HG02938 (cell line): ENCODE data around the gene SYS1.
A peak's percentile ranks its signal among the peaks of the same experiment; 100 is the strongest.

Experiments used
- ATAC-seq: cut with Tn5 transposase; IDR thresholded peaks from one replicate; pipeline ENCODE4 v1.9.1; 2021; ENCODE audit warnings: mild to moderate bottlenecking, moderate library complexity; ENCODE audit not compliant: unreplicated experiment

The SYS1 gene

DNA sequence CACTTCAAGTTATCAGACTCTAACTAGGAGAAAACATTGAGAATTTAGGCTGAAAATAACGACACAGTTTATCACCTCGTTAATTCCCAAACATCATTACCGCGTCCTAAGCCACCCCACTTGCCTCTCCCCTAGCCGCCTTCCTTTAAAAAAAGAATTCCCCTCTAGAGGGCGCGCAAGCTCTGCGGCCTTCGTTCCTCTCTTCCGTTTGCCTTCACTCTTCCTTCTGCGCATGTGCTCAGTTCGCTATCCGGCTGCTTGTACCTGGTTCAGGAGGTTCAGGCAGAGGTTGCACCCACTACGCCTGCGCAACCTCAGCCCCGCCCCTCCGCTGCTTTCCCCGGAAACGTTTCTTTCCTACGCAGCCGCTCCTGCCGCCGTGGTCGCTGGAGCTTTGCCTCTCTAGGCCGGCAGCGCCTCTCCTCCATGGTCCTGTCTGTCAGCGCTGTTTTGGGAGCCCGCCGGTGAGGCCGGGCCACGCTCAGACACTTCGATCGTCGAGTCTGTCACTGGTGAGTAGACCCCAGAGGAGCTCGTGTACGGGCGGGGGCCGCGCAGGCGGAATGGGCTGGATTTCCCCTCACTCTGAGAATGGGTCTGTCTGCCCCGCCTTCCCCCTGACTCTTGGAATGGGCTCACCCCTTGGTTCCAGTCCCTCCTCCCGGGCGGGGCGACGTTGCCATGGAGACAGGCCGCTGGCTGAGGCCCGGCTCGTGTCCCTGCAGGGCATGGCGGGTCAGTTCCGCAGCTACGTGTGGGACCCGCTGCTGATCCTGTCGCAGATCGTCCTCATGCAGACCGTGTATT lies at the start of gene SYS1:
Gene SYS1, plus strand, starts transcription at position 353 of the 807 bp plus-strand sequence. Its CDS starts 376 bp downstream, at position 729.
- peak; percentile 80 for ATAC-seq

GRCh38 chr20:45313943-45314342 lies 49.0 kb upstream of the SYS1 start:
- ATAC-seq, result no peak

DNA sequence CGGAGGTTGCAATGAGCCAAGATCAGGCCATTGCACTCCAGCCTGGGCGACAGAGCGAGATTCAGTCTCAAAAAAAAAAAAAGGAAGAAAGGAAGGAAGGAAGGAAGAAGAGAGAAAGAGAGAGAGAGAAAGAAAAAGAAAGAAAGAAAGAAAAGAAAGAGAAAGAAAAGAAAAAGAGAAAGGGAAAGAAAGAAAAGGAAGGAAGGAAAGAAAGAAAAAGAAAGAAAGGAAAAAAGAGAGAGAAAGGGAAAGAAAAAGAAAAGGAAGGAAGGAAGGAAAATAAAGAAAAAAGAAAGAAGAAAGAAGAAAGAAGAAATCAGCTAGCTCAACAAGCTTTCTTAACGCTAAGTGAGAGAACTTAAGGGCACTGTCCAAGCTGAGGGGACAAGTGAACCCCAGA lies 47.3 kb upstream of the SYS1 start:
- no peak for ATAC-seq

- no peak for ATAC-seq
These were observed 46.5 kb upstream of the SYS1 start for GRCh38 chr20:45316150-45317080.

DNA sequence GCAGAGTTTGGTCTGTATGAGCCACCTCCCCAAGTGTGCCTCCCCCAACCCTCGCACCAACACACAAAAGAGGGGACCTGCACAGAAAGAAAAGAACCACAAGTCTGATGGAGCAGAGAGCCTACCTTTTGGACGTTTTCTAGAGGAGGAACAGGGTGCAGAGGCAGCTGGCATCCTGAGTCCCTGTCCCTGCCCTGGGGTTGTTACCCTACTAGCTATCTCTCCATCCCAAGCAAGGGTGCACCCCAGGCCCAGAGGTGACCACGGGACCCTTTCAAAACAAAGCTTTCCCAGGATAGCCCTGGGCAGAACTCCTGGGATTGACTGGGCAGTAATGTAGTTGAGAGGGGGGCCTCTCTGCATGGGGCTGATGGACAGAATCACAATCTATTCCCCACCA lies 45.1 kb upstream of the SYS1 start:
- ATAC-seq, result no peak

DNA sequence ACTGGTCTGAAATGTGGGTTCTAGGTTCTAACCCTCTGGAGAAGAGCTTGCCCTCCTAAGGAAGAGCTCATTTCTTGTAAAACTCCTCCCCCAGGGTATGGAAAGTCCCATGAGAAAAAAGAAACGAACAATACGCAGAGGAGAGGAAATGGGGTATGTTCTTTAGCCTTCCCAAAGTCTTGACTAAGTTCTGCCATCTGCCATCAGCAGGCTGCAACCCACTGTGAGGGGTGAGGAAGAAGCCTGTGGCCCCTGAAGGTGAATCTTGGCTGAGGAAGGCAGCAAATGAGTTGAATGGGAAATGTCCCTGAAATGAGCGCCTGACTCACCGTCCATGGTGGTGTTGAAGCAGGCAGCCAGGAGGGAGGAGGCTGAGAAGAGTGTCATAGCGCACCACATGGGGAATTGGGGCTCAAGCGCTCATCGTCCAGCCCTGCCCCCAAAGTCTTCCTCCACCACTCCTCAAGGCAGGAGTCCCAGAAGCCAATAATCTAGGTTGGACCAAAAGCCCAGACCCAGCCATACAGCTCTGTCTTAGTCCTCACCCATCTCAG lies 44.5 kb upstream of the SYS1 start:
- ATAC-seq, result no peak

- ATAC-seq, result no peak
These were observed 44.0 kb upstream of the SYS1 start for GRCh38 chr20:45318948-45319347.

GRCh38 chr20:45320948-45321595 lies 41.9 kb upstream of the SYS1 start:
- no peak for ATAC-seq

DNA sequence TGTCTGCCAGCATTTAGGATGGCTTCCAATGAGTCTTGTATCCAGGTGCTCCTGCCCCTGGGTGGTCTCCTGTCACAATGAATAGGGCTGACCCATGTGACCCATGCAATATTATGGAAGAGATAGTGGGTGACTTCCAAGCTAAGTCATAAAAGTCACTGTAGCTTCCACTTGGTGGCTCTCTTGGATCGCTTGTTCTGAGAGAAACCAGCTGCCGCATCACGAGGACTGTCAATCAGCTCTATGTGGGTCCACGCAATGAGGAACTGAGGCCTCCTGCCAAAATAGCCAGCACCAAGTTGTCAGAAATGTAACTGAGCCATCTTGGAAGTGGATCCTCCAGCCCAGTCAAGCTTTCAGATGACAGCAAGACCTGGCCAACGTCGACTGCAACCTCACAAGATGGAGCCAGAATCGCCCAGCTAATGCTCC lies 40.0 kb upstream of the SYS1 start:
- no peak for ATAC-seq

GRCh38 chr20:45323731-45324130 lies 39.2 kb upstream of the SYS1 start:
- ATAC-seq, result no peak

DNA sequence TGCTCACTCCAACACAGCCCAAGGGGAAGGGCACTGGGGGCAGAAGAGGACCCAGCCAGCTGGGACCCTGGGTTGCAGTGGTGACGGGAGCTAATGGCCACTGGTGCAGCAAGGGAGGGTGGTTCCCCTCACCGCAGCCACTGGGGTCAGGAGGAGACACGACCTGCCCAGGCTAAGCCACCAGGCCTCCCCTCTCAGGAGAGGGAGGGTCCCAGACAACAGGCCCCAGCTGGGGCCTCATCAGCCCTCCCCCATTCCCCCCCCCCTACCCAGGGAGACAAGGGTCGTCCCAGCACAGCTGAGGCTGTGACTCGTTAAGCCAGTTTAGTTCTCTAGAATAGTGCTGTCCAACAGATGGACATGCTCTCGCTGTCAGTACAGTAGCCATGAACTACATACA lies 37.6 kb upstream of the SYS1 start:
- no peak for ATAC-seq

GRCh38 chr20:45328451-45328850 lies 34.5 kb upstream of the SYS1 start:
- no peak for ATAC-seq

DNA sequence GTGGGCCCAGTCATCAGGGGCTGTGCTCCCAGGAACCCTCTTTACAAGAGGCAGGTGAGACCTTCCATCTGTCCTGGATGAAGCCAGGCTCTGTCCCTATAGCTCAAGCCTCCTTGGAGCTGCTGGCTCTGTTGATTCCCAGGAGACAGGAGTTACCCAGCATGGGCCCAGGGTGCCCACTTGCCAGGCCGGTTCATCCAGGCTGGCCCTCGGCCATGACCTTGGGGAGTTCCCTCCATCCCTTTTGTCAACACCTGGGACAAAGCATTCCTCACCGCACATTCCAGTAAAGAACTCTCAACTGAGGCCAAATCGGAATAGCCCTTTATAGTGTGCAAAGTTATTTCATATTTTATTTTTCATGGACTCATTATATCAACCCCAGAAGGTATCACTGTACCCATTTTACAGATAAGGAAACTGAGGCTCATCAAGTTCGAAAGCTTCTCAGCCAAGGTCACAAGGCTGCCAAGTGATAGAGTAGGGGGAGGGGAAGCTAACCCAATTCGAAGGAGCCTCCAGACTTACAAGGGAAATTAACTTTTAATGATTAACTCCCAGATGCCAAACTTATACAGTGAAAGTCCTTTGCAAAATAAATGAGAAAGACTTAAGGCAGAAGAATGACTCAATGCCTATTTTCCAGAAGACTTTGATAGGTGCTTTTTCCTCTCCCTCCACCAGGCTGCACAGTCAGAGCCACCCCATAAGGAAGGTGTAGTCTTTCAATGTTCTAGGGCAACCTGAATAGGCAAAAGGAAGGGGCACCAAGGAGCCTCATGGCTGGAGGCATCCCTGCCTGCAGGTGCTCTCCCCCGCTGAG lies 33.2 kb upstream of the SYS1 start:
- no peak for ATAC-seq

- ATAC-seq, result no peak
These were observed 32.5 kb upstream of the SYS1 start for GRCh38 chr20:45330476-45330875.

DNA sequence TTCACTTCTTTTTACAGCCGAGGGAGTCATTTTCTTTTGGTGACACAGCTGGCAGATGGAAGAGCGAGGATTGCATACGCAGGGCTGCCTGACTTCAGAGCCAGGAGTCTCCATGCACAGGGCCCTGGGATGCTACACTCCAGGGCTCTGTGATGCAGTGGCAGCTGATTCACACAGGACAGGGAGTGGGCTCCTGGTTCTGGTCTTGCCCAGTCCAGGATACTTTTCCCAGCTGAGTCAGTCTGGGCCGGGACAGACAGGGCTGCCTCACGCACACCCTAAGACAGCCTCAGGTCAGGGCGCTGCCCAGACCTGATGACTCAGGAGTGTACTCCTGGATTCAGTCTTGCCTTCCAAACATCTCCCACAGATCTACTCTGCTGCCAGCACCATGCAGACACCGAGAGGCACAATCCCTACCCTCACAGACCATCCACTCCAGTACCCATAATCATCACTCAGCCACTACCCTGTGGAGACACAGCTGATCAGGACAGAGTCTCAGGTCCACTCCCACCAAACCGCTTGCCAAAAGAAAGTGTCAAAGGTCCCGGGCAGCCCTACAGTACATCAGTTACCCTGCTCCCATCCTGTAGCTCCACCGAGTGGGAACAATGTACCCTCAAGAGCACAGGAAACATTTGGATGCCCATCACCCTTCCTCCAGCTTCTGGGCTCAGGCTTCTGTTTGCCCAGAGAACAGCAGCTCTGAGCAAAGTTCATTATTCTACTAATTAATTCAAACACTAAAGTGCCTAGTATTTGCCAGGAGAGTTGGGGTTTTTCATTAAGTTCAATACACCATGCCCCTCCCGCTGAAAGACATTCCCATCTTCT lies 26.2 kb upstream of the SYS1 start:
- ATAC-seq, result no peak

DNA sequence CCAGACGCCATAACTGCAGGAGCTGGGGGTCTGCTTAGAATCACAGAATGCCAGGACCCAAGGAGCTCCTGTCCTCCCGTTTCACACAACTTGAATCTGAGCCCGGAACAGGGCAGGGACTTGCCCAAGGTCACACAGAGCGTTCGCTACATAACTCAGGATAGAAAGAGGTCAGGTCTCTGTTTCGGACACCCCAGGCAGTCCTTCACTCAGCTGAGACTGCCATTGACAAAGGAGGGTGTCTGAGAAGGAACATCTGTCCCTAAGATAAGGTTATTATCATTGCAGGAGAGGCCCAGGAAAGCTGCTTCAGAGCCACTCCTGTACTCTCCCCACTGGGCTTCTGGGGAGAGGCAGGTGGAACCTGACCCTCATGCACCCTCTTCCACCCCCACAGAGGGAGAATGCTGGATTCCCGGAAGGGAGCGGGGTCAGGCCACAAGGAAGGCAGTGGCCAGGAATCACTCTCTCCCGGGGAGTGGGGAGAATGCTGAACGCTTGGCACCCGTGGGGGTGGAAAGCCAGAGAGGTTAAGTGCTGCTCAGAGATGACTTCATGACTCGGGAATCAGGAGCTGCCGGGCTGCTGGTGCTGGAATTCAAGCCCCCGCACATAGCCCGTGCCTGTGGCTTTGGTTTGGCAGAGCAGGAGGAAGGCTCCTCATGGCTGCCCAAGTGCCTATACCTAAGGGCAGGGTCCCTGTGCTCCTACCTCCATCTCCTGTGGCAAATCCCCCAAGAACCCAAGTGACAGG lies 25.4 kb upstream of the SYS1 start:
- no peak for ATAC-seq

- no peak for ATAC-seq
These were observed 24.6 kb upstream of the SYS1 start for GRCh38 chr20:45338121-45339030.

GRCh38 chr20:45339084-45339483 lies 23.9 kb upstream of the SYS1 start:
- no peak for ATAC-seq
